HG02885 (cell line): ENCODE data around the gene ACSM2B.
"Not testable (repeated sequence)": the region's sequence is repeated elsewhere in the genome, so short reads cannot be mapped to it uniquely, and the experiment has no call there.

Experiments used
- ATAC-seq: cut with Tn5 transposase; IDR thresholded peaks from one replicate; pipeline ENCODE4 v1.9.1; 2021; ENCODE audit warnings: mild to moderate bottlenecking; ENCODE audit not compliant: unreplicated experiment, poor library complexity

Gene ACSM2B

GRCh38 chr16:20595694-20596093 lies 19.5 kb upstream of the ACSM2B start:
- not testable (repeated sequence) for ATAC-seq

- not testable (repeated sequence) for ATAC-seq
Measured at GRCh38 chr16:20595068-20595467, 18.9 kb upstream of the ACSM2B start.

GRCh38 chr16:20592780-20593179 lies 16.6 kb upstream of the ACSM2B start:
- not testable (repeated sequence) for ATAC-seq

- ATAC-seq: not testable (repeated sequence)
Measured at GRCh38 chr16:20589486-20589885, 13.3 kb upstream of the ACSM2B start.

GRCh38 chr16:20587645-20588074 lies 11.5 kb upstream of the ACSM2B start:
- ATAC-seq: not testable (repeated sequence)

- not testable (repeated sequence) for ATAC-seq
Measured at GRCh38 chr16:20586716-20587115, 10.5 kb upstream of the ACSM2B start.

GRCh38 chr16:20586112-20586511 lies 9.9 kb upstream of the ACSM2B start:
- ATAC-seq: not testable (repeated sequence)

GRCh38 chr16:20580487-20581259 lies 4.5 kb upstream of the ACSM2B start:
- ATAC-seq: not testable (repeated sequence)

- ATAC-seq: not testable (repeated sequence)
Measured at GRCh38 chr16:20578091-20578490, 1.9 kb upstream of the ACSM2B start.

GRCh38 chr16:20569117-20569651 lies 7.0 kb downstream of the ACSM2B start:
- ATAC-seq: not testable (repeated sequence)

- ATAC-seq: no peak
Measured at GRCh38 chr16:20568404-20568803, 7.8 kb downstream of the ACSM2B start.

- ATAC-seq: no peak
Measured at GRCh38 chr16:20566864-20567263, 9.3 kb downstream of the ACSM2B start.

- not testable (repeated sequence) for ATAC-seq
Measured at GRCh38 chr16:20565334-20565733, 10.8 kb downstream of the ACSM2B start.

GRCh38 chr16:20564218-20564617 lies 11.9 kb downstream of the ACSM2B start:
- not testable (repeated sequence) for ATAC-seq

- ATAC-seq: not testable (repeated sequence)
Measured at GRCh38 chr16:20555628-20556027, 20.5 kb downstream of the ACSM2B start.

- ATAC-seq: not testable (repeated sequence)
Measured at GRCh38 chr16:20554689-20555088, 21.5 kb downstream of the ACSM2B start.

- not testable (repeated sequence) for ATAC-seq
Measured at GRCh38 chr16:20553493-20553892, 22.7 kb downstream of the ACSM2B start.

GRCh38 chr16:20546951-20547350 lies 29.2 kb downstream of the ACSM2B start:
- ATAC-seq: not testable (repeated sequence)

- not testable (repeated sequence) for ATAC-seq
Measured at GRCh38 chr16:20546278-20546853, 29.8 kb downstream of the ACSM2B start.

- ATAC-seq: not testable (repeated sequence)
Measured at GRCh38 chr16:20540603-20541316, 35.4 kb downstream of the ACSM2B start.

- ATAC-seq: no peak
Measured at GRCh38 chr16:20538687-20539086, 37.5 kb downstream of the ACSM2B start.
